ENCODE measurements around the gene SLC25A24.
"Not testable (repeated sequence)": the region's sequence is repeated elsewhere in the genome, so short reads cannot be mapped to it uniquely, and the experiment has no call there.

SLC25A24 gene

GRCh38 chr1:108193333-108193732, 6.8 kb downstream of the SLC25A24 start:
- DNase-seq: no peak

- no peak for DNase-seq
Measured at GRCh38 chr1:108192581-108192980, 7.6 kb downstream of the SLC25A24 start.

- DNase-seq: no peak
Measured at GRCh38 chr1:108190686-108191416, 9.3 kb downstream of the SLC25A24 start.

- DNase-seq: no peak
Measured at GRCh38 chr1:108190001-108190634, 10.0 kb downstream of the SLC25A24 start.

- DNase-seq: no peak
Measured at GRCh38 chr1:108188801-108189200, 11.3 kb downstream of the SLC25A24 start.

GRCh38 chr1:108182959-108183700, 17.0 kb downstream of the SLC25A24 start:
- no peak for DNase-seq

- no peak for DNase-seq
Measured at GRCh38 chr1:108179018-108179417, 21.1 kb downstream of the SLC25A24 start.

GRCh38 chr1:108162409-108162808, 37.7 kb downstream of the SLC25A24 start:
- not testable (repeated sequence) for DNase-seq

GRCh38 chr1:108159951-108160350, 40.2 kb downstream of the SLC25A24 start:
- not testable (repeated sequence) for DNase-seq

- DNase-seq: no peak
Measured at GRCh38 chr1:108158893-108159453, 41.2 kb downstream of the SLC25A24 start.

GRCh38 chr1:108154314-108154713, 45.8 kb downstream of the SLC25A24 start:
- no peak for DNase-seq

- DNase-seq: no peak
Measured at GRCh38 chr1:108152782-108153222, 47.3 kb downstream of the SLC25A24 start.

- DNase-seq: no peak
Measured at GRCh38 chr1:108151548-108151947, 48.6 kb downstream of the SLC25A24 start.

GRCh38 chr1:108149796-108150467, 50.2 kb downstream of the SLC25A24 start:
- no peak for DNase-seq

- not testable (repeated sequence) for DNase-seq
Measured at GRCh38 chr1:108144569-108144968, 55.6 kb downstream of the SLC25A24 start.

GRCh38 chr1:108142773-108143394, 57.3 kb downstream of the SLC25A24 start:
- DNase-seq: no peak

GRCh38 chr1:108142258-108142657, 57.9 kb downstream of the SLC25A24 start:
- no peak for DNase-seq

GRCh38 chr1:108141621-108142020, 58.5 kb downstream of the SLC25A24 start:
- no peak for DNase-seq

GRCh38 chr1:108140936-108141335, 59.2 kb downstream of the SLC25A24 start:
- no peak for DNase-seq

GRCh38 chr1:108140177-108140576, 60.0 kb downstream of the SLC25A24 start:
- DNase-seq: no peak

- not testable (repeated sequence) for DNase-seq
Measured at GRCh38 chr1:108139555-108139954, 60.6 kb downstream of the SLC25A24 start.

- DNase-seq: not testable (repeated sequence)
Measured at GRCh38 chr1:108133148-108133547, 67.0 kb downstream of the SLC25A24 start.

Data from bone marrow (tissue), 2 donors.